GM21360 (cell line): ENCODE measurements around the gene NPAS1.
"Not testable (repeated sequence)": the region's sequence is repeated elsewhere in the genome, so short reads cannot be mapped to it uniquely, and the experiment has no call there.

ENCODE experiments used
- ATAC-seq: cut with Tn5 transposase; IDR thresholded peaks from one replicate; pipeline ENCODE4 v1.9.1; 2021; ENCODE audit warnings: mild to moderate bottlenecking, moderate library complexity; ENCODE audit not compliant: unreplicated experiment

The NPAS1 gene

DNA sequence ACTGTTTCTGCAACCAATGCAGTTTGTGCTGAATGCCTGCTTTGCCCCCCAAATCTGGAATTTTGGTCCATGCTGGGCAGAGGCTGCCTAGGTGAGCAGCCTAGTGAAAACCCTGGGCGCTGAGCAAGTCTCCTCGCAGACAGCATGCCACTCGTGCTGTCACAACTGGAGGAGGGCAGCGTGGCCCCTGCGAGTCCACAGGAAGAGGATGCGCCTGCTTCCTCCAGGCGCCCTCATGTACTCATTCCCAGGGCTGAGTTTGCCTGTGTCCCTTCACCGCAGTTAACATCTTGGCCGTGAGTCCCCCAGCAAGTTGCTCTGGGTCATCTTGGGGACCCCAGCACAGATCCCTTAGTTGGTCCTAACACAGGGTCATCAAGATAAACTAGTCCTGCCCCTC is 55.0 kb downstream of the NPAS1 start:
- no peak for ATAC-seq

GRCh38 chr19:47075179-47075810 is 55.7 kb downstream of the NPAS1 start:
- ATAC-seq: no peak

GRCh38 chr19:47075941-47076340 is 56.3 kb downstream of the NPAS1 start:
- ATAC-seq: no peak

GRCh38 chr19:47078351-47078750 is 58.7 kb downstream of the NPAS1 start:
- ATAC-seq: not testable (repeated sequence)

DNA sequence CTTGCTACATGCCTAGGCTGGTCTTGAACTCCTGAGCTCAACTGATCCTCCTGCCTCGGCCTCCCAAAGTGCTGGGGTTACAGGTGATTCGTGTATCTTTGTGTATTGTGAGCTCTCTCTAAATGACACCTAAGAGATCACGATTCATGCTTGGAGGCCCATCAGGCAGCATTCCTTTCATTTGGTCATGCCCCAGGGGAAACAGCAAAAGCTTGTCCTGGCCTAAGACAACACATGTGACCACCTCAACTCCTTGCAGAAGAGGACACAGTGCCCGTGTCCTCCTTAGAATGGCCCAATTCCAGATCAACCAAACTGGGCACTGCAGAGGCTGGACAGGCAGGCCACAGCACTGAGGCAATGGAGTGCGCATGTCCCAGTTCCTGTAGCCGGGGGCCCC is 61.5 kb downstream of the NPAS1 start:
- no peak for ATAC-seq

- ATAC-seq: no peak
These were observed 62.9 kb downstream of the NPAS1 start for GRCh38 chr19:47082493-47082892.

GRCh38 chr19:47084879-47085439 is 65.3 kb downstream of the NPAS1 start:
- no peak for ATAC-seq

- ATAC-seq: no peak
These were observed 66.6 kb downstream of the NPAS1 start for GRCh38 chr19:47086280-47086679.

GRCh38 chr19:47089767-47090350 is 70.2 kb downstream of the NPAS1 start:
- ATAC-seq: no peak

- no peak for ATAC-seq
These were observed 73.6 kb downstream of the NPAS1 start for GRCh38 chr19:47093254-47093653.

GRCh38 chr19:47093841-47094240 is 74.2 kb downstream of the NPAS1 start:
- no peak for ATAC-seq

DNA sequence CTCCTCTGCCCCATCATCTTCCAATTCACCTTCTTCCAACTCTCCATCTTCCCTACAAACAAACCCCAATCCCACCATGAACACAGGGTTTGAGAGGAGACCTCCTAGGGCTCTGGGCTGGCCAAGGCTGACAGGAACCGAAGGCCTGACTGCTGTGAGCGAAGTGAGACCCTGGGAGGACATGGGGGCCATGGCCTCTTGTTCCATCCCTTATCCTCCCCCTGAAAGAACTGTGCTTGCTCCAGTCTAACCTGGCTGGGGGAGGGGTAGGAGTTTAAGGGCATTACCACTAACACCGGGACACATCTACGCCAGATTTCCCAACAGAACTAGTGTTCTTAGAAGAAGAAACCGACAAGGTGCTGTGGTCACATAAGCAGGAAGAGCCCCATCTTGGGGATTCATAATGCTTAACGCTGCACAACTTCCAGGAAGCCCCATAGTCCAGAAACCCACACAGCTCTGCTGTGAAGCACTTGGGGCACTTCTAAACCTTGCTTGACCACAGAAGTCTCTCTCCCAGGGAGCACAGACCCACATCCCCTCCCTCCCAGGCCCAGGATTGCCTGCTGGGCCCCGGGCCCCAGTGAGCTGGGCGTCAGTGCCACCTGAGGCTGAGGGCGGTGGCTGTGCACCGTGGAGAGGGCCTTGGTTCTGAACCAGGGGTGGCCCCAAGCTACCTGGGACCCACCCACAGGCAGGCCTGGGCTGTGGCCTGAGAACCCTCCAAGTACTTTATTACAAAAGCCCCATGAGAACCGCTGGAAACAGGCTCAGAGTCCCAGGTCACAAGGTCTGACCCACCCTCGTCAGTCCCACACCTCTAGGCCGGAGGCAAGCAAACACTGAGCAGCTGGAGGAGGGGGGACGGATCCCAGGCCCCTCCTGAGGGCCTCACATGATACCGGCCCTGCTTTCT is 75.2 kb downstream of the NPAS1 start:
- ATAC-seq: no peak
